Measurements from ENCODE around the gene ENOSF1. TPM values are rescaled to one million over a fixed set of nuclear protein-coding genes. Genes with fewer than 3 reads are reported as not detected.
A peak's percentile ranks its signal among the peaks of the same experiment; 100 is the strongest.

Gene ENOSF1
- polyA plus RNA-seq, 10 donors: 13.3 to 52.3 (median 21.8) TPM

DNA sequence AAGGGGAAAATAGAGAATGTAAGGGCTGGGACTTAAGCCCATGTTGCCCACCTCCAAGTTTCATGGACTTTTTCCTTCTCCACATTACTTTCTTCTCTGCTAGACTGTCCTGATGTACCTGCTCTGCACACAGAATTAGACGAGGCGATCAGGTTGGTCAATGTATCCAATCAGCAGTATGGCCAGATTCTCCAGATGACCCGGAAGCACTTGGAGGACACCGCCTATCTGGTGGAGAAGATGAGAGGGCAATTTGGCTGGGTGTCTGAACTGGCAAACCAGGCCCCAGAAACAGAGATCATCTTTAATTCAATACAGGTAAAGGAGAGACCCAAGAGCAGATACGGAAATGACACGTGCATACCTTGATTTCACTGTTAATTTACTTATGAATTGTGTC, 71.2 kb downstream of the ENOSF1 start:
- DNase-seq: no peak

DNA sequence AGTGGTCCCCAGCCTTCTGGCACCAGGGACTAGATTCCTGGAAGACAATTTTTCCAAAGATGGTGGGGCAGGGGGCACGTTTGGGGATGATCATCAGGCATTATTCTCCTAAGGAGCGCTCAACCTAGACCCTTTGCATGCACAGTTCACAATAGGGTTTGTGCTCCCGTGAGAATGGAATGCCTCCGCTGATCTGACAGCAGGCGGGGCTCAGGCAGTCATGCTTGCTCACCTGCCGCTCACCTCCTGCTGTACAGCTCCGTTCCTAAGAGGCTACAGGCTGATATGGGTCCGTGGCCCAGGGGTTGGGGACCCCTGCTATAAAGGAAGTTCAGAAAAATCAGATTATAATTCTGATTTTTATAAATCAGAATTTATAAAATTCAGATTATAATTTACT, 77.3 kb downstream of the ENOSF1 start:
- no peak for DNase-seq

DNA sequence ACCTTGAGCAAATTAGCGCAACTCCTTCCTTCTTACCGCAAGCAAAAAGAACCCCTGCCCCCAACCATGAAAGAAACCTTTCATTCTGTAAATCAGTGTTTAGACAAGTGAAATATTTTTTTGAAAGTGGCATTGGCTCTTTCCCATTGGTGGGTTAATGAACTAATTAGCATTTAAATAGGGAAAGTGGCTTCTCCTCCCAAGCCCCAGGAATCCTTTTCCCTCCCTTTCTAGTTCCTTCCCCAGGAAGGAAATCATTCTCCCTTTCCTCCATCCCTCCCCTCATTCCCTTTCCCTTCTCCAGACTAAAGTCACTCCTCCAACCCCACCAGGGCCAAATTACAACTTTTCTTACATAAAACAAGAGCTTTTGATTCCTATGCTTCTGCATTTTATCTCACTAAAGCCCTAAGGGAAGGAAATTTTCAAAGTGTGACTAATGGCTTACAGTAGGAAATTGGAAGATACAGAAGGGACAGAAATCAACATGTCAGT, 77.8 kb downstream of the ENOSF1 start:
- DNase-seq: no peak

DNA sequence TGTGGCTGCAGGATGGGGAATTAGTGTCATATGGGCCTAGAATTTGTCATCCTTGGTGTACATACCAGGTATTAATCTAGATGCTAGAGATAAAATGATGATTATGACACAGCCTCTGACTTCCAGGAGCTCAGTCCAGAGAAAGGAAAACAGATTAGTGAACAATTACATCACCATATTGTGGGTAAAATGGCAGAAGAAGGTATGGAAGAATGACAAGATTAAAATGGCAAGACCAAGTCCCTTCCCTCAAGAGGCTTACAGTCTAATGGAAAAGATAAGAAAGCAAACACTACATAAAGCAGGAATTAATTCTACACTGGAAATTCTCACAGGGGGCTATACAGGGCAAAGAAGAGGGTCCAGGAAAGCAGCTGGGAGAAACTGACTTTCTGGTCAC, 80.9 kb downstream of the ENOSF1 start:
- DNase-seq: no peak

DNA sequence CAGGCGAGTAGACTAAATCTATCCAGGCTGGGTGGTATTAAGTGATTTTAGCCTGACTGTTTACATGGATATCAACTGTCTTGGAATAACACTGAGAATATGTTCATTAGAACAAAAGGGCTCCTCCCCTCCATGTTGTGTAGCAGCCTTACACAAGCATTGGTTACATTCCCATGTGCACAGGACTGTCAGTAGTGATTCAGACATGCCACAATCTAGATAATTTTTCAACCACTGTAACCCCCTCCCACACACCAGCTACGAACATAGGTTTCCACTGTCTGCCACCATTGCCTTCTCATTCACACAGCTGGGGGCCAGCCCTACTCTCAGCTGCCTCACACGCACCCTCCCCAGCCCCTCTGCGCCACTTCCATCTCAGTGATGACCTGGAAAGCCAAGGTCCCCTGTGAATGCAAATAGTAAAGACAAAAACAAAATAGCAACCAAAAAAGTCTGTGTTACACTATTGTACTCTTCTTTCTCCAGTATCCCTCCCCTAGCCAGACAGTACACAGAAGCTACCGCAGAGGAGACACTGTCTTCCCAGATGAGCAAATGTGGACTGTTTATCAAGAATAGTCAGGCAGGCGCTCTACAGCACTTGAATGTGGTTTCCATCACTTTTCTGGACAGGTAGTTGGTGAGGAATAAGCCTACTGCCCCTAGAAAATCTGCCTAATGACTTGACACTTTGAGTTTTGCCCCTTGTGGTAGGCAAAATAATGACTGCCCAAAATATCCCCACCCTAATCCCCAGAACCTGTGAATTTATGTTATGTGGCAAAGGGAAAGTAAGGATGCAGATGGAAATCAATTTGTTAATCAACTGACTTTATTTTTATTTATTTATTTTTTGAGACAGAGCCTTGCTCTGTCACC, 82.9 kb downstream of the ENOSF1 start:
- no peak for DNase-seq

DNA sequence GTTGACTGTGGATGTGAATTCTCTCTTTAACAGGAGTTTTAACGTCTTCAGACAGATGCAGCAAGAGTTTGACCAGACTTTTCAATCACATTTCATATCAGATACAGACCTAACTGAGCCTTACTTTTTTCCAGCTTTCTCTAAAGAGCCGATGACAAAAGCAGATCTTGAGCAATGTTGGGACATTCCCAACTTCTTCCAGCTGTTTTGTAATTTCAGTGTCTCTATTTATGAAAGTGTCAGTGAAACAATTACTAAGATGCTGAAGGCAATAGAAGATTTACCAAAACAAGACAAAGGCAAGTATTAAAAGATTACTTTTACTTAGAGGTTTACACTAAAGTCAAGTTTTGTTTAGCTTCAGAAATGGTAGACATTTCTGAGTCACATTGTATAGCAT, 85.2 kb downstream of the ENOSF1 start:
- DNase-seq: no peak

DNA sequence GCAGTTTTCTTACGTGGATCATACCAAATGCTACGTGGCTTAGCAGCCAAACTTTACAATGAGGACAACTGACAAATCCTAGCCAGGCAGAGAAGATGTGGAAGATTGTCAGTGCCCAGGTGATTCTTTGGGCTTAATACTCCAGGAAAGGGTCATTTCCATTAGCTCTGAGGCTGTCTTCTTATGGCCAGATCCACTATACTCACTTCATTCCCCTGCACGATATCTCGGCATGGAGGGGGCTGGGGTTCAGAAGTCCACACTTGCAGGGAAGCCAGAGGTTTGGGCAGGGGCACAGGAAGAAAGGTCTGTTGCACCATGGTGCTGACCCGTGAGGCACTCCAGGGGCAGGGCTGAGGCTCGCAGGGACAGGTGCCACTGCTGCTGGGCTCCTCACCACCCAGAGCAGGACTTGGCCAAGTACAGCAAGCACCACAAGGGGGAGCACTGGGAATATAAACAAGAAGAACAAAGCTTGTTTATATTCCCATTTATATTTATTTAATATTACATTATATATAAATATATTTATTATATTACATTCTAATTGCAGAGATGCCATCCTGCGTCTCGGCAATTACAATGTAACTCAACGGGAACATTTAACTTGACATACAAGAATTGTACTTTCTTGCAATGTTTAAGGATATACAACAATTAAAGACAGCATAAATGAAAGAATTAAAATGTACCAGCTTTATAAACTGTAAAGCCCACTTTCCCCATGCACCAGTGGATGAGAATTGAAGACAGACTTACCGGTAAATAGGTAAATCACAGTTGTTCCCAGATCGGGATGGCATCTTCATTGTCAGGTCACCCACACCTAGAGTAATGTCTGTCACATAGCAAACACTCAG, 88.4 kb downstream of the ENOSF1 start:
- DNase-seq: peak; percentile 54 to 80 (median 70)

GRCh38 chr18:622289-622688, 90.1 kb downstream of the ENOSF1 start:
- DNase-seq: no peak

DNA sequence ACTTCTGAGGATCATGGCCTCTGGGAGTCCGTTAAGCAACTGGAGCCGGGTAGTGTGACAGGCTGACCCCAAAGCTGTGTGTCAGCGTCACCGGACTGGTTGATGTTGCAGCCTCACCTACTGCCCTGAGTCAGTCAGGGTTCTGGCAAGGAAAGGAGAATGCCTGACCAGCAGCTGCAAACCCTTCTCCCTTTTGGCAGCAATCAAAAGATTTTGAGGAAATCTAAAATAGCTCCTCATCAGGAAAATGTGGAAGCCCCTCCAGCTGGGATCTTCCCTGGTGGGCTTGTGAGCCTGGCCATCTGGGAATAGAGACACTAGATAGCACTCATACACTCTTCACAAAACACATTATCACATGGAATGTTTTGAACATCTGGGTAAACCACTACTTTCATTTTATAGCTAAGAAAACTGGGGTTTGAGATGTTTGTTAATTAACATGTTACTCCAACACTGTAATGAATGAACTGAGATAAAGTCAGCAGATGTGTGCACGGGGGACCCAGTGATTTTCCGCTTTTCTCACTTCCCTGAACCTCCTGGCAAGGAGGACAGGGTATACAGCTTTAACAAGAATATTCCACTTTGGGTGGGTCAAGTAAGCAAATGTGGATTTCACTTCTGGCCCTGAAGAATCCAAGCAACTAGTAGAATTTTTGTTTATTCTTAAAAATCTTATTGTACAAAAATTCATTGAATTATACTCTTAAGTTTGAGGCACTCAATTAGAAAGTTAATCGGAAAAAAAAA, 91.0 kb downstream of the ENOSF1 start:
- peak in 1 of 3 donors; percentile 39 for DNase-seq

Other genes starting within 250 kb of the ENOSF1 start
- gene COLEC12, start 211.9 kb downstream of the ENOSF1 start, polyA plus RNA-seq (ENCODE audit: insufficient read length in 10 of 10): 10 to 100 TPM; 42.8 to 82.8 (median 56.7) TPM
- gene CETN1, start 132.2 kb downstream of the ENOSF1 start, polyA plus RNA-seq (ENCODE audit: insufficient read length in 10 of 10): not detected
- 1 to 10 TPM in 3 of 10 donors, under 1 TPM in 7; 0.36 to 3.1 (median 0.85) TPM for gene CLUL1, start 115.6 kb downstream of the ENOSF1 start, polyA plus RNA-seq (ENCODE audit: insufficient read length in 10 of 10)
- 100 to 1,000 TPM in 1 of 10 donors, 10 to 100 TPM in 9; 51.3 to 122 (median 60.4) TPM for gene TYMS, start 55.0 kb downstream of the ENOSF1 start, polyA plus RNA-seq (ENCODE audit: insufficient read length in 10 of 10)
- gene YES1, start 99.6 kb upstream of the ENOSF1 start, polyA plus RNA-seq (ENCODE audit: insufficient read length in 10 of 10): 10 to 100 TPM; 47.7 to 72.0 (median 53.5) TPM
- gene ADCYAP1, start 192.2 kb upstream of the ENOSF1 start, polyA plus RNA-seq (ENCODE audit: insufficient read length in 10 of 10): under 1 TPM; 0.22 to 0.88 (median 0.47) TPM

Data from muscle of back (tissue), 11 donors.